HEK293 (cell line): Measurements from ENCODE around the gene NAALADL2.

Source experiments
- YY1 ChIP-seq: fragments of 450-650 bp; formaldehyde crosslinking; IDR thresholded peaks from 2 replicates; pipeline ENCODE4 v1.5.1; 2018; ENCODE audit warnings: missing biosample characterization, missing genetic modification characterization
- ZNF140 ChIP-seq: fragments of 450-650 bp; formaldehyde crosslinking; IDR thresholded peaks from 2 replicates; pipeline ENCODE4 v1.5.1; 2016; ENCODE audit warnings: missing biosample characterization, missing genetic modification characterization
- ZNF157 ChIP-seq: fragments of 450-650 bp; formaldehyde crosslinking; IDR thresholded peaks from 2 replicates; pipeline ENCODE4 v1.5.1; 2016; ENCODE audit warnings: missing biosample characterization, missing genetic modification characterization
- ZNF280D ChIP-seq: fragments of 450-650 bp; formaldehyde crosslinking; IDR thresholded peaks from 2 replicates; pipeline ENCODE4 v1.5.1; 2016; ENCODE audit warnings: missing biosample characterization, missing genetic modification characterization
- TF ChIP-seq, protein P1 (sequence below): fragments of 450-650 bp; formaldehyde crosslinking; IDR thresholded peaks from 2 replicates; pipeline ENCODE4 v1.5.1; 2016; ENCODE audit warnings: missing biosample characterization, missing genetic modification characterization
- TF ChIP-seq, protein P2 (sequence below): sonication (generic); formaldehyde crosslinking; IDR thresholded peaks from 2 replicates; pipeline ENCODE4 v1.8.1; 2022; ENCODE audit warnings: mild to moderate bottlenecking, moderate library complexity, missing genetic modification reagents

GRCh38 chr3:175257123-175257522 lies 398.0 kb downstream of the NAALADL2 start:
- no peak for TF ChIP-seq YY1 (tag by site-specific recombination)
- TF ChIP-seq, protein P1, sequence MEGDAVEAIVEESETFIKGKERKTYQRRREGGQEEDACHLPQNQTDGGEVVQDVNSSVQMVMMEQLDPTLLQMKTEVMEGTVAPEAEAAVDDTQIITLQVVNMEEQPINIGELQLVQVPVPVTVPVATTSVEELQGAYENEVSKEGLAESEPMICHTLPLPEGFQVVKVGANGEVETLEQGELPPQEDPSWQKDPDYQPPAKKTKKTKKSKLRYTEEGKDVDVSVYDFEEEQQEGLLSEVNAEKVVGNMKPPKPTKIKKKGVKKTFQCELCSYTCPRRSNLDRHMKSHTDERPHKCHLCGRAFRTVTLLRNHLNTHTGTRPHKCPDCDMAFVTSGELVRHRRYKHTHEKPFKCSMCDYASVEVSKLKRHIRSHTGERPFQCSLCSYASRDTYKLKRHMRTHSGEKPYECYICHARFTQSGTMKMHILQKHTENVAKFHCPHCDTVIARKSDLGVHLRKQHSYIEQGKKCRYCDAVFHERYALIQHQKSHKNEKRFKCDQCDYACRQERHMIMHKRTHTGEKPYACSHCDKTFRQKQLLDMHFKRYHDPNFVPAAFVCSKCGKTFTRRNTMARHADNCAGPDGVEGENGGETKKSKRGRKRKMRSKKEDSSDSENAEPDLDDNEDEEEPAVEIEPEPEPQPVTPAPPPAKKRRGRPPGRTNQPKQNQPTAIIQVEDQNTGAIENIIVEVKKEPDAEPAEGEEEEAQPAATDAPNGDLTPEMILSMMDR (tag by site-specific recombination): no peak
- no peak for TF ChIP-seq ZNF280D (tag by site-specific recombination)
- TF ChIP-seq, protein P2, sequence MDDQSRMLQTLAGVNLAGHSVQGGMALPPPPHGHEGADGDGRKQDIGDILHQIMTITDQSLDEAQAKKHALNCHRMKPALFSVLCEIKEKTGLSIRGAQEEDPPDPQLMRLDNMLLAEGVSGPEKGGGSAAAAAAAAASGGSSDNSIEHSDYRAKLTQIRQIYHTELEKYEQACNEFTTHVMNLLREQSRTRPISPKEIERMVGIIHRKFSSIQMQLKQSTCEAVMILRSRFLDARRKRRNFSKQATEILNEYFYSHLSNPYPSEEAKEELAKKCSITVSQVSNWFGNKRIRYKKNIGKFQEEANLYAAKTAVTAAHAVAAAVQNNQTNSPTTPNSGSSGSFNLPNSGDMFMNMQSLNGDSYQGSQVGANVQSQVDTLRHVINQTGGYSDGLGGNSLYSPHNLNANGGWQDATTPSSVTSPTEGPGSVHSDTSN: no peak
- TF ChIP-seq ZNF157 (tag by site-specific recombination): no peak
- TF ChIP-seq ZNF140: no peak
